ENCODE measurements around the gene ABL1.

DNA sequence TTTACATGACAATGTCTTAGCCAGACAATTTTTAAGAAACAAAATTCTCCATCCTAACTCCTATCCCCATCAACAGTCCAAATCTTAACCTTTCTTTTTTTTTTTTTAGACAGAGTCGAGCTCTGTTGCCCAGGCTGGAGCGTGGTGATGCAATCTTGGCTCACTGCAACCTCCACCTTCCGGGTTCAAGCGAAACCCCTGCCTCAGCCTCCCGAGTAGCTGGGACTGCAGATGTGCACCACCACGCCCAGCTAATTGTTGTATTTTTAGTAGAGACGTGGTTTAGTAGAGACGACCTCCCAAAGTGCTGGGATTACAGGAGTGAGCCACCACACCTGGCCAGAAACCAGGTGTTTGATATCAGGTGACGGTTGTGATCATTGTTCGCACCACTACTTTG is 10.2 kb downstream of the ABL1 start:
- TF ChIP-seq, protein P1, sequence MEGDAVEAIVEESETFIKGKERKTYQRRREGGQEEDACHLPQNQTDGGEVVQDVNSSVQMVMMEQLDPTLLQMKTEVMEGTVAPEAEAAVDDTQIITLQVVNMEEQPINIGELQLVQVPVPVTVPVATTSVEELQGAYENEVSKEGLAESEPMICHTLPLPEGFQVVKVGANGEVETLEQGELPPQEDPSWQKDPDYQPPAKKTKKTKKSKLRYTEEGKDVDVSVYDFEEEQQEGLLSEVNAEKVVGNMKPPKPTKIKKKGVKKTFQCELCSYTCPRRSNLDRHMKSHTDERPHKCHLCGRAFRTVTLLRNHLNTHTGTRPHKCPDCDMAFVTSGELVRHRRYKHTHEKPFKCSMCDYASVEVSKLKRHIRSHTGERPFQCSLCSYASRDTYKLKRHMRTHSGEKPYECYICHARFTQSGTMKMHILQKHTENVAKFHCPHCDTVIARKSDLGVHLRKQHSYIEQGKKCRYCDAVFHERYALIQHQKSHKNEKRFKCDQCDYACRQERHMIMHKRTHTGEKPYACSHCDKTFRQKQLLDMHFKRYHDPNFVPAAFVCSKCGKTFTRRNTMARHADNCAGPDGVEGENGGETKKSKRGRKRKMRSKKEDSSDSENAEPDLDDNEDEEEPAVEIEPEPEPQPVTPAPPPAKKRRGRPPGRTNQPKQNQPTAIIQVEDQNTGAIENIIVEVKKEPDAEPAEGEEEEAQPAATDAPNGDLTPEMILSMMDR (conservative IDR thresholded peaks at IDR 0.05) = no peak
- no peak for TF ChIP-seq ZFX (IDR thresholded peaks at IDR 0.05)

Data from C4-2B (cell line).